ENCODE measurements around the gene SOX6. TPM values are rescaled to one million over a fixed set of nuclear protein-coding genes. Genes with fewer than 3 reads are reported as not detected.

Gene SOX6
- polyA plus RNA-seq, 1 donor (not counting 4 experiments of a cell fraction or from before 2014, with no cell fraction given) = 6.0 TPM

GRCh38 chr11:16402654-16403447, 46.5 kb upstream of the SOX6 start:
- Histone ChIP-seq H2AFZ (ENCODE audit: control insufficient read depth, low read length) (no peak overlapping the region), H3K9ac (ENCODE audit: control insufficient read depth, extremely low read depth, insufficient read depth, low read length) (no peak overlapping the region), H3K9me3 (ENCODE audit: control insufficient read depth, low read depth, low read length) (no peaks in the 10 kb centered on the region), H3K79me2 (ENCODE audit: control insufficient read depth, insufficient read depth, low read length) (no peaks in the 10 kb centered on the region), H3K9me1 (ENCODE audit: control insufficient read depth, extremely low read depth, insufficient read depth, low read length) (no peaks in the 10 kb centered on the region), H3K4me1 (ENCODE audit: control insufficient read depth, extremely low read depth, insufficient read depth, low read length) (no peaks in the 10 kb centered on the region), H4K20me1 (ENCODE audit: control insufficient read depth, extremely low read depth, insufficient read depth, low read length) (no peaks in the 10 kb centered on the region), H3K27me3 (ENCODE audit: control insufficient read depth, extremely low read depth, insufficient read depth, low read length) (no peaks in the 10 kb centered on the region), H3K4me3 (ENCODE audit: control insufficient read depth in 2 of 3, extremely low read depth in 1 of 3, insufficient read depth in 2 of 3, low read depth in 1 of 3, low read length in 3 of 3) (no peak overlapping the region), H3K4me2 (ENCODE audit: control insufficient read depth, extremely low read depth, insufficient read depth, low read depth, low read length) (no peak overlapping the region), H3K36me3 (ENCODE audit: control insufficient read depth in 2 of 2, extremely low read depth in 1 of 2, insufficient read depth in 2 of 2, low read length in 2 of 2) (no peaks in the 10 kb centered on the region), H3K27ac (ENCODE audit: control insufficient read depth, insufficient read depth, low read length) (no peak overlapping the region)
- dilution Hi-C loops (cut with MboI; ENCODE audit: extremely low pct_ligation_motif_present, low sequenced_read_pairs) = no loop called here
- DNase-seq (ENCODE audit: low read depth, low spot score) = no peak
- no peak for TF ChIP-seq EZH2 (IDR thresholded peaks at IDR 0.05; ENCODE audit: low read length)
- no peak for TF ChIP-seq CTCF (optimal IDR thresholded peaks at IDR 0.05 in 1 of 3, IDR thresholded peaks at IDR 0.05 in 1 of 3, conservative IDR thresholded peaks at IDR 0.05 in 1 of 3; ENCODE audit: extremely low read depth in 1 of 3, insufficient read depth in 2 of 3, low read length in 3 of 3)
- no peak for FAIRE-seq

- H3K36me3 ChIP-seq (ENCODE audit: control insufficient read depth in 2 of 2, extremely low read depth in 1 of 2, insufficient read depth in 2 of 2, low read length in 2 of 2) = no peaks in the 10 kb centered on the region
- no peaks in the 10 kb centered on the region for H3K27me3 ChIP-seq (ENCODE audit: control insufficient read depth, extremely low read depth, insufficient read depth, low read length)
- FAIRE-seq (no peak), DNase-seq (ENCODE audit: low read depth, low spot score) (no peak)
- H3K9me1 ChIP-seq (ENCODE audit: control insufficient read depth, extremely low read depth, insufficient read depth, low read length) = no peaks in the 10 kb centered on the region
- no peak overlapping the region for H2AFZ ChIP-seq (ENCODE audit: control insufficient read depth, low read length)
- TF ChIP-seq EZH2 (IDR thresholded peaks at IDR 0.05; ENCODE audit: low read length) = no peak
- no peak for TF ChIP-seq CTCF (optimal IDR thresholded peaks at IDR 0.05 in 1 of 3, IDR thresholded peaks at IDR 0.05 in 1 of 3, conservative IDR thresholded peaks at IDR 0.05 in 1 of 3; ENCODE audit: extremely low read depth in 1 of 3, insufficient read depth in 2 of 3, low read length in 3 of 3)
- H3K4me2 ChIP-seq (ENCODE audit: control insufficient read depth, extremely low read depth, insufficient read depth, low read depth, low read length) = no peak overlapping the region
- no peaks in the 10 kb centered on the region for H3K79me2 ChIP-seq (ENCODE audit: control insufficient read depth, insufficient read depth, low read length)
- no peaks in the 10 kb centered on the region for H3K9me3 ChIP-seq (ENCODE audit: control insufficient read depth, low read depth, low read length)
- no peak overlapping the region for H3K4me3 ChIP-seq (ENCODE audit: control insufficient read depth in 2 of 3, extremely low read depth in 1 of 3, insufficient read depth in 2 of 3, low read depth in 1 of 3, low read length in 3 of 3)
- no peaks in the 10 kb centered on the region for H3K4me1 ChIP-seq (ENCODE audit: control insufficient read depth, extremely low read depth, insufficient read depth, low read length)
- dilution Hi-C loops (cut with MboI; ENCODE audit: extremely low pct_ligation_motif_present, low sequenced_read_pairs) = no loop called here
- H4K20me1 ChIP-seq (ENCODE audit: control insufficient read depth, extremely low read depth, insufficient read depth, low read length) = no peaks in the 10 kb centered on the region
- H3K9ac ChIP-seq (ENCODE audit: control insufficient read depth, extremely low read depth, insufficient read depth, low read length) = no peak overlapping the region
- no peak overlapping the region for H3K27ac ChIP-seq (ENCODE audit: control insufficient read depth, insufficient read depth, low read length)
Observed at GRCh38 chr11:16397390-16397789, 41.0 kb upstream of the SOX6 start.

Measured in keratinocyte (primary cell).